Osteocyte (in vitro differentiated cells): ENCODE data around the gene AHNAK2. TPM values are rescaled to one million over a fixed set of nuclear protein-coding genes. Genes with fewer than 3 reads are reported as not detected.
A peak's percentile ranks its signal among the peaks of the same experiment; 100 is the strongest.

Experiments used
- DNase-seq: peaks from one replicate; pipeline ENCODE4 v3.0.0; 2021; ENCODE audit warnings: mixed read lengths; ENCODE audit not compliant: unreplicated experiment; ENCODE audit errors: extremely low spot score
- H3K27ac Mint-ChIP-seq: one replicate; pipeline ENCODE4 v1.8.0; 2021; ENCODE audit warnings: mild to moderate bottlenecking, mixed read lengths; ENCODE audit not compliant: unreplicated experiment
- H3K27me3 Mint-ChIP-seq: one replicate; pipeline ENCODE4 v1.8.0; 2021; ENCODE audit warnings: mixed read lengths; ENCODE audit not compliant: unreplicated experiment
- H3K36me3 Mint-ChIP-seq: one replicate; pipeline ENCODE4 v1.8.0; 2021; ENCODE audit warnings: mixed read lengths; ENCODE audit not compliant: unreplicated experiment
- H3K4me1 Mint-ChIP-seq: one replicate; pipeline ENCODE4 v1.8.0; 2021; ENCODE audit warnings: mixed read lengths; ENCODE audit not compliant: unreplicated experiment
- H3K4me3 Mint-ChIP-seq: one replicate; pipeline ENCODE4 v1.8.0; 2021; ENCODE audit warnings: mild to moderate bottlenecking, moderate library complexity, mixed read lengths; ENCODE audit not compliant: unreplicated experiment
- H3K9me3 Mint-ChIP-seq: one replicate; pipeline ENCODE4 v1.8.0; 2021; ENCODE audit warnings: mixed read lengths; ENCODE audit not compliant: unreplicated experiment
- CTCF ChIP-seq: fragments of 200-600 bp; sonication (generic); IDR thresholded peaks from 2 replicates; pipeline ENCODE4 v1.5.0; 2021; ENCODE audit warnings: antibody characterized with exemption, mild to moderate bottlenecking, moderate library complexity
- total RNA-seq: library from RNA; stranded (reverse); gene quantifications from 2 replicates; pipeline ENCODE4 v1.2.1, GENCODE V29; 2021

The AHNAK2 gene
- total RNA-seq, 1 donor from 2014 or later: 145 TPM

GRCh38 chr14:104957146-104958113, 20.7 kb downstream of the AHNAK2 start:
- Mint-ChIP-seq H3K27ac (peak overlapping the region; percentile 28), H3K27me3 (no peaks in the 10 kb centered on the region), H3K4me1 (peaks cover 10% of the 10 kb centered on the region), H3K9me3 (no peaks in the 10 kb centered on the region), H3K36me3 (peaks cover 41% of the 10 kb centered on the region), H3K4me3 (no peak overlapping the region)
- TF ChIP-seq CTCF: no peak
- DNase-seq: no peak

- Mint-ChIP-seq H3K27me3 (no peaks in the 10 kb centered on the region), H3K4me3 (no peak overlapping the region), H3K9me3 (no peaks in the 10 kb centered on the region), H3K27ac (no peak overlapping the region), H3K4me1 (peaks cover 10% of the 10 kb centered on the region), H3K36me3 (peaks cover 43% of the 10 kb centered on the region)
- DNase-seq: no peak
- no peak for TF ChIP-seq CTCF
These were observed 21.8 kb downstream of the AHNAK2 start for GRCh38 chr14:104956290-104956890.

GRCh38 chr14:104955396-104955770, 22.8 kb downstream of the AHNAK2 start:
- no peak for TF ChIP-seq CTCF
- Mint-ChIP-seq H3K36me3 (peaks cover 44% of the 10 kb centered on the region), H3K9me3 (no peaks in the 10 kb centered on the region), H3K4me1 (peaks cover 10% of the 10 kb centered on the region), H3K27me3 (no peaks in the 10 kb centered on the region), H3K4me3 (no peak overlapping the region), H3K27ac (no peak overlapping the region)
- DNase-seq: no peak

- Mint-ChIP-seq H3K4me1 (peaks cover 10% of the 10 kb centered on the region), H3K27ac (no peak overlapping the region)
- DNase-seq: no peak
These were observed 23.3 kb downstream of the AHNAK2 start for GRCh38 chr14:104954746-104955395.

More at GRCh38 chr14:104954746-104955395, 23.3 kb downstream of the AHNAK2 start:
- no peaks in the 10 kb centered on the region for H3K27me3 Mint-ChIP-seq
- H3K36me3 Mint-ChIP-seq: peaks cover 45% of the 10 kb centered on the region
- H3K9me3 Mint-ChIP-seq: no peaks in the 10 kb centered on the region
- no peak overlapping the region for H3K4me3 Mint-ChIP-seq
- no peak for TF ChIP-seq CTCF
